ENCODE data around the gene OCIAD1. TPM values are rescaled to one million over a fixed set of nuclear protein-coding genes. Genes with fewer than 3 reads are reported as not detected.

Gene OCIAD1
- total and polyA plus RNA-seq, 2 of the 13 experiments (the other 11 are each of a cell fraction or from before 2014, with no cell fraction given) = 67.3 to 74.9 TPM

- no peak for TF ChIP-seq ZNF570 (CRISPR knock-in tag; IDR thresholded peaks at IDR 0.05; ENCODE audit: borderline replicate concordance)
- TF ChIP-seq ZNF629 (CRISPR knock-in tag; conservative IDR thresholded peaks at IDR 0.05) = peak; percentile 44
- TF ChIP-seq TEAD3 (CRISPR knock-in tag; optimal IDR thresholded peaks at IDR 0.05; ENCODE audit: borderline replicate concordance) = no peak
- no peak for TF ChIP-seq KMT2B (CRISPR knock-in tag; IDR thresholded peaks at IDR 0.05)
- no peak for TF ChIP-seq ZNF282 (IDR thresholded peaks at IDR 0.05; ENCODE audit: partially characterized antibody)
- peak; percentile 28 for TF ChIP-seq ARID5B (CRISPR knock-in tag; IDR thresholded peaks at IDR 0.05)
- TF ChIP-seq PITX1 (CRISPR knock-in tag; IDR thresholded peaks at IDR 0.05) = no peak
- no peak for TF ChIP-seq CSRNP2 (CRISPR knock-in tag; conservative IDR thresholded peaks at IDR 0.05; ENCODE audit: low read depth)
- no peak for TF ChIP-seq MED13 (CRISPR knock-in tag; IDR thresholded peaks at IDR 0.05)
- TF ChIP-seq RBM22 (optimal IDR thresholded peaks at IDR 0.05; ENCODE audit: low read length) = no peak
- 0 out of 2 replicates have a peak, but pooled peaks have one; percentile 34 for TF ChIP-seq TFE3 (CRISPR knock-in tag; IDR thresholded peaks at IDR 0.05)
- TF ChIP-seq NFKB2 (CRISPR knock-in tag; IDR thresholded peaks at IDR 0.05; ENCODE audit: borderline replicate concordance) = no peak
- TF ChIP-seq ZNF562 (CRISPR knock-in tag; IDR thresholded peaks at IDR 0.05; ENCODE audit: borderline replicate concordance) = no peak
- TF ChIP-seq GABPA (IDR thresholded peaks at IDR 0.05; ENCODE audit: low read depth, low read length) = no peak
- no peak for TF ChIP-seq GABPA (CRISPR knock-in tag; IDR thresholded peaks at IDR 0.05; ENCODE audit: low read depth)
- no peak for TF ChIP-seq BRF2 (CRISPR knock-in tag; IDR thresholded peaks at IDR 0.05)
- TF ChIP-seq USF2 (IDR thresholded peaks at IDR 0.05; ENCODE audit: low read depth, low read length) = 0 out of 2 replicates have a peak, but pooled peaks have one; percentile 9
- no peak for TF ChIP-seq USF2 (CRISPR knock-in tag; IDR thresholded peaks at IDR 0.05; ENCODE audit: borderline replicate concordance)
- no peak for TF ChIP-seq TBX2 (CRISPR knock-in tag; IDR thresholded peaks at IDR 0.05; ENCODE audit: borderline replicate concordance)
- no peak for TF ChIP-seq BHLHE40 (IDR thresholded peaks at IDR 0.05; ENCODE audit: low read length)
- TF ChIP-seq ZNF10 (CRISPR knock-in tag; IDR thresholded peaks at IDR 0.05; ENCODE audit: borderline replicate concordance, low read depth) = no peak
Observed at GRCh38 chr4:48905363-48906015, 74.6 kb downstream of the OCIAD1 start (continued).
